ENCODE measurements around the gene SIM2.

The SIM2 gene

DNA sequence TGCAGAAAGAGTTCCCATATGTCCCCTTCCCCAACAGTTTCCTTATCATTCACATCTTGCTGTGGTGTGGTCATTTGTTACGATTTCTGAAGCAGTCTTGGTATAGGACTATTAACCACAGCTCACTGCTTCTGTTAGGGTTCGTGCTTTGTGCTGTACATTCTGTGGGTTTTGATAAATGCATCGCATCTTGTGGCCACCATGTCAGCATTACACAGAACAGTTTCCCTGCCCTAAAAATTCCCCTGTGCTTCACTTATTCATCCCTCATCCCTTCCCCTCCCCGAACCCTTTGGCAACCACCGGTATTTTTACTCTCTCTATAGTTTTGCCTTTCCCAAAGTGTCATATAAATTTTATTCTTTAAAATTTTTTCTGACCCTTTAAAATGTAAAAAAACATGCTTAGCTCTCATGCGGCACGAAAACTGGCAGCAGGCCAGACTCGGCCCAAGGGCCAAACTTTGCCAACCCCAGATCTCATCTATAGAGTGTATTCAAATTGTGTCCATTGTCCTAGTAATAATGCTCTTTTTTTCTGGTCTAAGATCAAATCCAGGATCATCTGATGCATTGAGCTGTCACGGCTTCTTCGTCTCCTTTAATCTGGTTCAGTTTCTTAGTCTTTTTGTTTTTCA is 78.2 kb downstream of the SIM2 start:
- no peak overlapping the region for H3K4me3 ChIP-seq (ENCODE audit: low read depth, low read length)
- TF ChIP-seq, protein P1, sequence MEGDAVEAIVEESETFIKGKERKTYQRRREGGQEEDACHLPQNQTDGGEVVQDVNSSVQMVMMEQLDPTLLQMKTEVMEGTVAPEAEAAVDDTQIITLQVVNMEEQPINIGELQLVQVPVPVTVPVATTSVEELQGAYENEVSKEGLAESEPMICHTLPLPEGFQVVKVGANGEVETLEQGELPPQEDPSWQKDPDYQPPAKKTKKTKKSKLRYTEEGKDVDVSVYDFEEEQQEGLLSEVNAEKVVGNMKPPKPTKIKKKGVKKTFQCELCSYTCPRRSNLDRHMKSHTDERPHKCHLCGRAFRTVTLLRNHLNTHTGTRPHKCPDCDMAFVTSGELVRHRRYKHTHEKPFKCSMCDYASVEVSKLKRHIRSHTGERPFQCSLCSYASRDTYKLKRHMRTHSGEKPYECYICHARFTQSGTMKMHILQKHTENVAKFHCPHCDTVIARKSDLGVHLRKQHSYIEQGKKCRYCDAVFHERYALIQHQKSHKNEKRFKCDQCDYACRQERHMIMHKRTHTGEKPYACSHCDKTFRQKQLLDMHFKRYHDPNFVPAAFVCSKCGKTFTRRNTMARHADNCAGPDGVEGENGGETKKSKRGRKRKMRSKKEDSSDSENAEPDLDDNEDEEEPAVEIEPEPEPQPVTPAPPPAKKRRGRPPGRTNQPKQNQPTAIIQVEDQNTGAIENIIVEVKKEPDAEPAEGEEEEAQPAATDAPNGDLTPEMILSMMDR (IDR thresholded peaks at IDR 0.05; ENCODE audit: borderline replicate concordance, insufficient read depth, low read depth, low read length) = no peak

DNA sequence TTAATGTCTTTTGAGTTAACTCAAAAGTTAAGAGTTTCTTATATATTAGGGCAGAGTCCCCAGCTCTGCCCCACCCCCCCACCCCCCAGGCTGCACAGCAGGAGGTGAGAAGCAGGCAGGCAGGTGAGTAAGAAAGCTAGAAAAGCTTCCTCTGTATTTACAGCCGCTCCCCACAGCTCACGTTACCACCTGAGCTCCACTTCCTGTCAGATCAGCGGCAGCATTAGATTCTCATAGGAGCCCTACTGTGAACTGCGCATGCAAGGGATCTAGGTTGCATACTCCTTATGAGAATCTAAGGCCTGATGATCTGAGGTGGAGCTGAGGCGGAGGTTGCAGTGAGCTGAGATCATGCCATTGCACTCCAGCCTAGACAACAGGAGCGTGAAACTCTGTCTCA is 81.9 kb downstream of the SIM2 start:
- H3K4me3 ChIP-seq (ENCODE audit: low read depth, low read length) = no peak overlapping the region
- TF ChIP-seq, protein P1 (IDR thresholded peaks at IDR 0.05; ENCODE audit: borderline replicate concordance, insufficient read depth, low read depth, low read length) = no peak

GRCh38 chr21:36783612-36784374 is 84.9 kb downstream of the SIM2 start:
- no peak overlapping the region for H3K4me3 ChIP-seq (ENCODE audit: low read depth, low read length)
- TF ChIP-seq, protein P1 (IDR thresholded peaks at IDR 0.05; ENCODE audit: borderline replicate concordance, insufficient read depth, low read depth, low read length) = no peak

- H3K4me3 ChIP-seq (ENCODE audit: low read depth, low read length) = no peak overlapping the region
- TF ChIP-seq, protein P1 (IDR thresholded peaks at IDR 0.05; ENCODE audit: borderline replicate concordance, insufficient read depth, low read depth, low read length) = no peak
Measured at GRCh38 chr21:36784947-36785346, 86.0 kb downstream of the SIM2 start.

GRCh38 chr21:36785615-36786014 is 86.7 kb downstream of the SIM2 start:
- no peak overlapping the region for H3K4me3 ChIP-seq (ENCODE audit: low read depth, low read length)
- TF ChIP-seq, protein P1 (IDR thresholded peaks at IDR 0.05; ENCODE audit: borderline replicate concordance, insufficient read depth, low read depth, low read length) = no peak

DNA sequence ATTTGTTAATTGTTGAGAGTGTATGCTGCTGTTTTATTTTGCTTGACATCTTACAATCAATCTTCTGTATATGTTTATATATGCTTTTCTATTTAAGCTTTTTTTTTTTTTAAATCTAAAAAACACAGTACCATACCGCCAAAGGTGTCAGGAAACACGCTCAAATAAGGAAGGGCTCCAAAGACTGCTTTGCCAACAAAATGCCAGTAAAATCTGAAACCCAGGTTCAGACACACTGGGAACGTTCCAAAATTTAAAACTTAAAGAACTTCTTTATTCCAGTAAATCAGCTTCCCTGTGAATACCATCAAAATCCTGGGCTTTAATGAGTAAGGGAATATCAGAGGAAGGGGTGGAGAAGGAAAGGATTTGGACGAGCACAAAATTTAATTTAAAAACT is 87.3 kb downstream of the SIM2 start:
- TF ChIP-seq, protein P1 (IDR thresholded peaks at IDR 0.05; ENCODE audit: borderline replicate concordance, insufficient read depth, low read depth, low read length) = no peak
- no peak overlapping the region for H3K4me3 ChIP-seq (ENCODE audit: low read depth, low read length)

- TF ChIP-seq, protein P1 (IDR thresholded peaks at IDR 0.05; ENCODE audit: borderline replicate concordance, insufficient read depth, low read depth, low read length) = no peak
- no peak overlapping the region for H3K4me3 ChIP-seq (ENCODE audit: low read depth, low read length)
Measured at GRCh38 chr21:36788120-36788638, 89.3 kb downstream of the SIM2 start.

Data from GM12875 (cell line).